ENCODE data around the gene SLC22A3. TPM values are rescaled to one million over a fixed set of nuclear protein-coding genes. Genes with fewer than 3 reads are reported as not detected.
"Not testable (repeated sequence)": the region's sequence is repeated elsewhere in the genome, so short reads cannot be mapped to it uniquely, and the experiment has no call there.

Gene SLC22A3
- total and polyA plus RNA-seq, 2 donors from 2014 or later = 6.4 to 7.4 TPM

- intact Hi-C loops (cut with DNase I) = no loop called here
- Histone ChIP-seq H3K36me3 (ENCODE audit: control insufficient read depth in 2 of 3, insufficient read depth in 3 of 3, low read length in 3 of 3) (no peaks in the 10 kb centered on the region), H3K27me3 (ENCODE audit: control insufficient read depth, insufficient read depth, low read length) (no peaks in the 10 kb centered on the region), H3K9ac (ENCODE audit: low read length in 3 of 3) (no peak overlapping the region), H3K4me3 (ENCODE audit: low read length in 3 of 3) (no peak overlapping the region), H3K4me1 (ENCODE audit: control insufficient read depth in 2 of 3, insufficient read depth in 2 of 3, low read depth in 1 of 3, low read length in 3 of 3) (peaks cover 0 to 8% (median 2%) of the 10 kb centered on the region in 3 donors), H3K27ac (ENCODE audit: low read depth in 2 of 2, low read length in 2 of 2) (no peak overlapping the region), H3K9me3 (ENCODE audit: control insufficient read depth in 2 of 3, insufficient read depth in 1 of 3, low read length in 3 of 3) (no peaks in the 10 kb centered on the region)
- FAIRE-seq = no peak
- peak in 2 of 5 donors; percentile 8 to 9 for DNase-seq
- no peak for TF ChIP-seq CTCF (IDR thresholded peaks at IDR 0.05; ENCODE audit: borderline replicate concordance, extremely low read depth, insufficient read depth)
These were observed 39.9 kb downstream of the SLC22A3 start for GRCh38 chr6:160387916-160388643.

GRCh38 chr6:160388922-160389321 lies 40.7 kb downstream of the SLC22A3 start:
- Histone ChIP-seq H3K4me1 (ENCODE audit: control insufficient read depth in 2 of 3, insufficient read depth in 2 of 3, low read depth in 1 of 3, low read length in 3 of 3) (peaks cover 0 to 8% (median 2%) of the 10 kb centered on the region in 3 donors), H3K9ac (ENCODE audit: low read length in 3 of 3) (no peak overlapping the region), H3K9me3 (ENCODE audit: control insufficient read depth in 2 of 3, insufficient read depth in 1 of 3, low read length in 3 of 3) (no peaks in the 10 kb centered on the region), H3K27me3 (ENCODE audit: control insufficient read depth, insufficient read depth, low read length) (no peaks in the 10 kb centered on the region), H3K4me3 (ENCODE audit: low read length in 3 of 3) (no peak overlapping the region), H3K36me3 (ENCODE audit: control insufficient read depth in 2 of 3, insufficient read depth in 3 of 3, low read length in 3 of 3) (no peaks in the 10 kb centered on the region), H3K27ac (ENCODE audit: low read depth in 2 of 2, low read length in 2 of 2) (no peak overlapping the region)
- intact Hi-C loops (cut with DNase I) = no loop called here
- no peak for FAIRE-seq
- no peak for TF ChIP-seq CTCF (IDR thresholded peaks at IDR 0.05; ENCODE audit: borderline replicate concordance, extremely low read depth, insufficient read depth)
- DNase-seq = no peak

- no peak for FAIRE-seq
These were observed 43.4 kb downstream of the SLC22A3 start for GRCh38 chr6:160391419-160392116.

GRCh38 chr6:160393442-160393841 lies 45.3 kb downstream of the SLC22A3 start:
- FAIRE-seq; H3K9ac ChIP-seq (ENCODE audit: low read length in 3 of 3); H3K27ac ChIP-seq (ENCODE audit: low read depth in 2 of 2, low read length in 2 of 2); intact Hi-C loops (cut with DNase I); H3K4me3 ChIP-seq (ENCODE audit: low read length in 3 of 3); H3K9me3 ChIP-seq (ENCODE audit: control insufficient read depth in 2 of 3, insufficient read depth in 1 of 3, low read length in 3 of 3); H3K36me3 ChIP-seq (ENCODE audit: control insufficient read depth in 2 of 3, insufficient read depth in 3 of 3, low read length in 3 of 3); DNase-seq; H3K27me3 ChIP-seq (ENCODE audit: control insufficient read depth, insufficient read depth, low read length); H3K4me1 ChIP-seq (ENCODE audit: control insufficient read depth in 2 of 3, insufficient read depth in 2 of 3, low read depth in 1 of 3, low read length in 3 of 3): not testable (repeated sequence)

More at GRCh38 chr6:160391419-160392116, 43.4 kb downstream of the SLC22A3 start:
- Histone ChIP-seq H3K27me3 (ENCODE audit: control insufficient read depth, insufficient read depth, low read length) (no peaks in the 10 kb centered on the region), H3K9ac (ENCODE audit: low read length in 3 of 3) (no peak overlapping the region), H3K4me3 (ENCODE audit: low read length in 3 of 3) (no peak overlapping the region), H3K9me3 (ENCODE audit: control insufficient read depth in 2 of 3, insufficient read depth in 1 of 3, low read length in 3 of 3) (no peaks in the 10 kb centered on the region), H3K4me1 (ENCODE audit: control insufficient read depth in 2 of 3, insufficient read depth in 2 of 3, low read depth in 1 of 3, low read length in 3 of 3) (peaks cover 0 to 8% (median 2%) of the 10 kb centered on the region in 3 donors), H3K36me3 (ENCODE audit: control insufficient read depth in 2 of 3, insufficient read depth in 3 of 3, low read length in 3 of 3) (no peaks in the 10 kb centered on the region), H3K27ac (ENCODE audit: low read depth in 2 of 2, low read length in 2 of 2) (no peak overlapping the region)
- no peak for DNase-seq
- no peak for TF ChIP-seq CTCF (IDR thresholded peaks at IDR 0.05; ENCODE audit: borderline replicate concordance, extremely low read depth, insufficient read depth)
- intact Hi-C loops (cut with DNase I) = no loop called here
